Left renal cortex interstitium (tissue), 4 donors: ENCODE data around the gene CCDC124. TPM values are rescaled to one million over a fixed set of nuclear protein-coding genes. Genes with fewer than 3 reads are reported as not detected.

Experiments
- DNase-seq, 4 donors: peaks; one replicate each; pipeline ENCODE4 v3.0.0-alpha.2; 2013; ENCODE audit warnings: low read depth in 4 of 4, low spot score in 2 of 4, missing footprints in 1 of 4
- polyA plus RNA-seq, 4 donors: library from polyadenylated mRNA; unstranded; fragments of 120-200 nt; gene quantifications; one replicate each; pipeline ENCODE4 v1.2.1, GENCODE V29; 2013; ENCODE audit not compliant: insufficient read length in 4 of 4

CCDC124 gene
- polyA plus RNA-seq, 4 donors: 51.9 to 100 (median 78.3) TPM

- no peak for DNase-seq
These were observed 18.6 kb downstream of the CCDC124 start for GRCh38 chr19:17951157-17951989.

- no peak for DNase-seq
These were observed 19.5 kb downstream of the CCDC124 start for GRCh38 chr19:17951990-17952976.

DNA sequence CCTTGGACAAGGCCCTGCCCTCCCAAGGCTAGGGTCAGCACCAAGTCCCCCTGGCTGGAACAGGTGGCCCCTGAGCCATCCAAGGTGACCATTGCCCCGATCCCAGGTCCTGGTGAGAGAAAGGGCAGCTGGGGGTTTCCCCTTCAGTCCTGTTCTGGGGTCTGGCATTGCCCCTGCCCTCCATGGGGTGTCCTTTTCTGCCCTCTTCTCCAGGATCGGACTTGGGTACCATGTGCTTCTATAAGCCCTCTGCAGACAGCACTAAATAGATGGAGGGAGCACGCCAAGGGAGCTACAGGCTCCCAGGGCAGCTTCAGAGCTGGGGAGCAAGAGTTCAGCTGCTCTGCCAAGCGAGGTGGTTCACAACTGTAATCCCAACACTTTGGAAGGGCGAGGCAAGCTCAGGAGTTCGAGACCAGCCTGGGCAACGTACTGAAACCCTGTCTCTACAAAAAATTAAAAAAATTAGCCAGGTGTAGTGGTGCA is 20.5 kb downstream of the CCDC124 start:
- DNase-seq: no peak

DNA sequence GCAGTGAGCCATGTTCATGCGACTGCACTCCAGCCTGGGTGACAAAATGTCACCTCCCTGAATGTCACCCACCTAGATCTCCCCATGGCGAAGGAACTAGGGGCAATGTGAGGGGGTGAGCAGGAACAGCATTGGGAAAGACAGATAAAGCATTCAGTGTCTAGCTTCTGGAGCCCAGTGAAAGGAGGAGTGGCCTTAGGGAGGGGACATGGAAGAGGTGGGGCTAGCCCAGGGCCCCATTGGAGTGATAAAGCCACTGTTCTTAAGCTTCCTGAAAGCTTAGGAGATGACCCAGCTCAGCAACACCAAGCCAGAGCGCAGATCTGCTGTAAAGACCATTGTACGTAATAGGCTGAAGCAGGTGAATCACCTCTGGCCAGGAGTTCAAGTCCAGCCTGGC is 21.1 kb downstream of the CCDC124 start:
- no peak for DNase-seq

DNA sequence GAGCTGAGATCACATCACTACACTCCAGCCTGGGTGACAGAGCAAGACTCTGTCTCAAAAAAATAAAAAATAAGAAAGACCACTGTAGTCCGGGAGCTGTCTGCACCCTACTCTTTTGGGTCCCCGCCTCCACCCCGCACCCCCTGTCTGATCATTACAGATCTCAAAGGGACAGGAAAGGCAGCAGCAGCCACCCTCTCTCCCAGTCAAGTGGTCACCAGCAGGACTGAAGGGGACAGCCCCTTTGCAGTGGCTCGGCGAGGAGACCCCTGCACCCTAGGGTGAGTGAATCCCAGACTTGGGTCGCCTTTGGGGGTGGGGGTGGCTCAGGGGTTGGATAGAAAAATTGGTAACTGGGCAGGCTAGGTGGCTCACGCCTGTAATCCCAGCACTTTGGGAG is 21.6 kb downstream of the CCDC124 start:
- no peak for DNase-seq

DNA sequence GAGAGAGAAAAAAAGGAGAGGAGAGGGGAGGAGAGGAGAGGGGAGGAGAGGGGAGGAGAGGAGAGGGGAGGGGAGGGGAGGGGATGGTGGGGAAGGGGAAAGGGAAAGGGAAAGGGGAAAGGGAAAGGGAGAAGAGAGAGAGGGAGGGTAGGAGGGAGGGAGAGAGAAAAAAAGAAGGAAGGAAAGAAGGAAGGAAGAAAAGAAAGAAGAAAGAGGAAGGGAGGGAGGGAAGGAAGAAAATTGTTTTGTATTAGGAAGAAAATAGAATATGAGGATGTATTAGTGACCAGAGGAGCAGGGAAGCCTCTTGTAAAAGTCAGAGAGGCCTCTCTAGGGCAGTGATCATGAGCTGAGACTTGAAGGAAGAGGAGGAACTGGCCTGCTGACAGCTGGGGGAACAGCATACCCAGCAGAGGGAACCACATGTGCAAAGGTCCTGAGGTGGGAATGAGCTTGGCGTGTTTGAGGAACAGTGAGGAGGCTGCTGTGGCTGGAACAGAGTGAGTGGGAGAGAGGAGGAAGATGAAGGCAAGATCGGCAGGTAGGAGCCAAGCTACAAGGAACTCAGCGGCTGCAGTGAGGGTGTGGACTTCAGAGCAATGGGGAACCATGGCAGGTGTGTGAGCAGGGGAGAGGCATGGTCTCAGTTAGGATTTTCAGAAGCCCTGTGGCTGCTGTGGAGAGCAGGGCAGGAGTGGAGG is 24.5 kb downstream of the CCDC124 start:
- DNase-seq: no peak

DNA sequence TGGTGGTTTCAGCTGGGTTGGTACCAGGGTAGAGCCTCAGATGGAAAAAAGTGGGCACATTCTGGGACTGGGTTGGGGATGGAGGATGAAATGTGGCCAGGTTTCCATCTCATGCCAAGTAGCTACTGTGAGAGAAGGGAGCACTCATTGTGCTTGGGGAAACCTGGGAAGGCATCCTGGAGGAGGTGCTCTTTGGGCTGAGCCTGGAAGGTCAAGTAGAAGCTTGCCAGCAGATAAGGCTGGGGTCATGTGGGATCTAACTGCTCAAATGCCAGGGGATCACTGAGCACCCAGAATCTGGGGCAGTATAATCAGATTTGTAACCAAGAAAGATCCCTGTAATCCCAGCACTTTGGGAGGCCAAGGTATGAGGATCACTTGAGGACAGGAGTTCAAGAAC is 25.1 kb downstream of the CCDC124 start:
- DNase-seq: no peak

DNA sequence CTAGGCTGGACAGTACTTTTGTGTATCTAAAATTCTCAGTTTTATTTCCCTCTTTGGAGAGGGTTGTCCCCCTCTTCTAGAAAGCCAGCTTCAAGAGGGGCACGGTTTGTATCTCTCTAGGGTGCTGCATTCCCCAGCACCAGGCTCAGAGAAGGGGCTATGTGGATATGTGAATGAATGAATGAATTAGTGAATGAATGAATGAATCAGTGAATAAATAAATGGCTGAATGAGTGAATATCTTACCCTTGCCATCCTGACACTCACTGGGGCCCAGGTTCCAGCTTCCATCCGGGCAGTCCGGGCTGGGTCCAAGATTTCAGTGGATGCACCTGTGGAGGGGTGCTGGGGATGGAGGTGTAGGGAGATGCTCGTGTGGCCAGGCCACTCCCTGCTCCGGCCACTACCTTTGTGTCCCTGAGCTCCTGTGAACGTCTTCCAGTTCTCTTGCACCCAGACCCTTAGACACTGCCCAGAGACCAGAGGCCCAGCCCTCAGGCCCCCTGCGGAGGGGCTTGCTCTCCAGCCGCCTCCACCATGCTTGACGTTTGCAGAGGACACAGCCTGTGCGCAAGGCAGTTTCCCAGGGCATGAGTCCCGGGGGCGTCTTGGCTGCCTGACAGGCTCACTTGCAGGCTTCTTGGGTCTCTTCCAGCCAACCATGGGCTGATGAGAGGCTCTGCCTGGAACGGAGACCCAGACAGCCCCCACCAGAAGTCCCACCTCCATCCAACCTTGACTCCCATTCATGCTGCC is 31.3 kb downstream of the CCDC124 start:
- no peak for DNase-seq

DNA sequence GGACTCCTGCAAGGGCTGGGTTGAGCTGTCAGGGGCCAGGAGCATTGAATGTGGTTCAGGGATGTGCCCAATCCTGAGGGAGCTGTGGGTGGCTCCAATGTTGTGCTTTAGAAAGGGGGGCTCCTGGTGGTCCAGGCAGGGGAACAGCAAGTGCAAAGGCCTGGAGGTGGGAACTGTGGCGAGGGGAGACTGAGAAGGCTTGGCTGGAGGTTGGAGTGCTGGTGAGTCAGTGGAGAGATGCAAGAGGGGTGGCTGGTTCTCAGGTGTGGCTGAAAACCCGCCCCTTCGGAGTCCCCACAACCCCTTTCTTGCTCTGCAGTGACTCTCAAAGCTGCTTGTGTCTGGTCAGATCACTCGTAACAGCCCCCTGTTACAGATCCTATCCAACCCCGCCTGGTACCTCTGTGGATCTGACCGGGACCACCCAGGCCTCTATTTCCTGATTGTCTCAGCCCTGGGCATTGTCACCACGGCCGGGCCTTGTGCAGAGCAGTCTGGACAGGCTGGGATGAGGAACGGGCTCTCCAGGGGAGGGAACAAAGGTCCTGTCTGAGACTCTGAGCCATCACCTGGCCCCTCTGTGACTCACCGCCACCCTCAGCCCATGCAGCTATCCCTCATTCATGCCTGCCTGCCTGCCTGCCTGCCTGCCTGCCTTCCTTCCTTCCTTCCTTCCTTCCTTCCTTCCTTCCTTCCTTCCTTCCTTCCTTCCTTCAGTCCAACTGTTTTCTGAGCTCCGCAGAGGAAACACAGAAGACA is 32.7 kb downstream of the CCDC124 start:
- no peak for DNase-seq

GRCh38 chr19:17966129-17966483 is 33.3 kb downstream of the CCDC124 start:
- DNase-seq: no peak

- no peak for DNase-seq
These were observed 33.9 kb downstream of the CCDC124 start, which contains the start of gene KCNN1 for GRCh38 chr19:17966550-17967256. TSS of gene KCNN1 (plus strand) at chr19:17967107. CDS start at chr19:17973889, 6,782 bp downstream.

GRCh38 chr19:17967257-17968051 is 34.6 kb downstream of the CCDC124 start:
- no peak for DNase-seq

DNA sequence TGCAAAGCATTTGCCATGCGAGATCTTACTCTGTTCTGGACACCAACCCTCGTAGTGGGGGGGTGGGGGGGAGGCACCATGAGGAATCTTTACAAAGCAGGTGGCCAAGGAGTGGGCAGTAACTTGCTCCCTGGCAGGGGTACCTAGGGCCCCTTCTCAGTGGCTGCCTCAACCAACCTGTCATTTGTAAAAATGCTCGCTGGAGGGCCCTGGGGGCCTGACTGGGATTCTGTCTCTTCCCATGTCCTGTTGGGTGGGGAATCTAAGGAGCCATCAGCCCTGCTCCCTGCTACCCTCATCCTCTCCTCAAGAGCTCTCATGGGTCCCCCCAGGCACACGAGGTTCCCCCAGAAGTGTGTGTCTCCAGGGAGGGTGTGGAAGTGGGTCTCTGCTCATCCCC is 35.5 kb downstream of the CCDC124 start:
- DNase-seq: no peak

DNA sequence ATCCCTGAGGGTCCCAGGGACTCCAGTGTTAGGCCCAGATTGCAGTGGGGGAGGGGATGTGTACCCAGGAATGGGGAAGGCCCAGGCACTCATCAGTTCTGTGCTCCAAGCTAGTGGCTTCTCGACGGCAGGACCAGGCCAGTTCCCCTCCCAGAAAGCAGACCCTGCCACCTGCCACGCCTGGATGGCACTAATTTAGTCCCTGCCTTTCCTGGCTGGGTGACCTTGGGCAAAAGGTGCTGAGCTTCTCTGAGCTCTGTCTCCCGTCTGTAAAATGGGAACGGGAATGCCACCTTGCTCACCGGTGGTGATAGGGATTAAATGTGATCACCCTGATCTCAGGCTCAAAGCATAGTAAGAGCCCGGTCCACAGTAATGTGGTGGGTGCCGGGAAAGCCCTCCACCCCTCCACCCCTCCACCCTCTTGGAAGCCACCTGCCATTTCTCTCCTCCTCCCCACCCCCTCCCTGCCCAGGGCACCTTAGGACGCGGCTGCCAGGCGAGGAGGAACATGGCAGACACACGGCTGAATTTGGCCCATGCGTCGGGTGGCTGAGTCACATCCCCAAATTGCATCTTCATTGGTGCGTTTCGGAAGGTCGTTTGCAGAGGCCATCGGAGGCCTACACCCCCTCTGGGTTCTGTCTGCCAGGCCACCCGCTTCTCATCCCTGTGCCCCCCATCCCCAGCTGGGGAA is 36.4 kb downstream of the CCDC124 start:
- no peak for DNase-seq

GRCh38 chr19:17972230-17972629 is 39.4 kb downstream of the CCDC124 start:
- no peak for DNase-seq

DNA sequence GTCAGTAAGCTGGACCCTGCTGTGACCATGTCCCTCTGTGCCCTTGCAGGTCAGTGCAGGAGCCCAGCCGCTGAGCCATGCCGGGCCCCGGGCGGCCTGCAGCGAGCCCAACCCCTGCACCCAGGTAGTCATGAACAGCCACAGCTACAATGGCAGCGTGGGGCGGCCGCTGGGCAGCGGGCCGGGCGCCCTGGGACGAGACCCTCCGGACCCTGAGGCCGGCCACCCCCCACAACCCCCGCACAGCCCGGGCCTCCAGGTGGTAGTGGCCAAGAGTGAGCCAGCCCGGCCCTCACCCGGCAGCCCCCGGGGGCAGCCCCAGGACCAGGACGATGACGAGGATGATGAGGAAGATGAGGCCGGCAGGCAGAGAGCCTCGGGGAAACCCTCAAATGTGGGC is 40.9 kb downstream of the CCDC124 start:
- DNase-seq: no peak

GRCh38 chr19:17974551-17974950 is 41.7 kb downstream of the CCDC124 start:
- DNase-seq: no peak
